ENCODE data around the gene GPT2.

The GPT2 gene

DNA sequence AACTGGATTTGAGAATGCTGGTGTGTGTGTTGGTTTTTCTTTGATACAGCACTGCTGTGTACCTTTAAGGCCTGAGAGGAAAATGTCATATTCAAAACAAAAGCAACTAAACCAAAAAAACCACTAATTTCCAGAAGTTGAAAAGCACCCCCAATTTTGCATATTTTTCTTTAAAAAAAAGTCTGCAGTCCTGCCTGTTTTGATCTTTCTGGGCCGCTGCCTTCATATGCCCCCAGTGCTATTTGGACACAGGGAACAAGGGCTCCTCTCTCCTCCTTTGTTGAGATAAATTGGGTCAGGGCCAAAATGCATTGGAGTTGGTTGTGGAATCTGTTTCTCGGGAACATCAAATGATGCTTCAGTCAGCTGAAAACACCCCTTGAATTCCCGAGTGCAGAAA, 26.9 kb downstream of the GPT2 start:
- H3K27ac ChIP-seq = peak overlapping the region; percentile 57
- TF ChIP-seq, protein P1, sequence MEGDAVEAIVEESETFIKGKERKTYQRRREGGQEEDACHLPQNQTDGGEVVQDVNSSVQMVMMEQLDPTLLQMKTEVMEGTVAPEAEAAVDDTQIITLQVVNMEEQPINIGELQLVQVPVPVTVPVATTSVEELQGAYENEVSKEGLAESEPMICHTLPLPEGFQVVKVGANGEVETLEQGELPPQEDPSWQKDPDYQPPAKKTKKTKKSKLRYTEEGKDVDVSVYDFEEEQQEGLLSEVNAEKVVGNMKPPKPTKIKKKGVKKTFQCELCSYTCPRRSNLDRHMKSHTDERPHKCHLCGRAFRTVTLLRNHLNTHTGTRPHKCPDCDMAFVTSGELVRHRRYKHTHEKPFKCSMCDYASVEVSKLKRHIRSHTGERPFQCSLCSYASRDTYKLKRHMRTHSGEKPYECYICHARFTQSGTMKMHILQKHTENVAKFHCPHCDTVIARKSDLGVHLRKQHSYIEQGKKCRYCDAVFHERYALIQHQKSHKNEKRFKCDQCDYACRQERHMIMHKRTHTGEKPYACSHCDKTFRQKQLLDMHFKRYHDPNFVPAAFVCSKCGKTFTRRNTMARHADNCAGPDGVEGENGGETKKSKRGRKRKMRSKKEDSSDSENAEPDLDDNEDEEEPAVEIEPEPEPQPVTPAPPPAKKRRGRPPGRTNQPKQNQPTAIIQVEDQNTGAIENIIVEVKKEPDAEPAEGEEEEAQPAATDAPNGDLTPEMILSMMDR (conservative IDR thresholded peaks at IDR 0.05) = no peak

DNA sequence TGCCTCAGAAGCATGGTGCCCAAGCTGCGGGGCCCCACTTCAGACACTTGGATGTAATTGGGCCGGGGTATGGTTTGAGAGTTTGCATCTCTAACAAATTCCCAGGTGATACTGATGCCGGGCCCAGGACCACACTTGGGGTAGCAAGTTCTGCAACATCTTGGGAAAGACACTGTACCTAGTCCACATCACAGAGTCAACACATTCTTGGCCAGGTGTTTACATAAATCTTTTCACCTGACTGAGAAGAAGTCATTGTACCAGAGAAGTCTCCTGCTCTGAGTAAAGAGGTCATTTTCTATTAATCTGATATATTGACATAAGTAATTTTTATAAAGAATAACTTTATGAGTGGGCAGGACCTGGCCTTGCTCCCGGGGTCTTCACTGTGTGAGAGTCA, 27.5 kb downstream of the GPT2 start:
- peak overlapping the region; percentile 57 for H3K27ac ChIP-seq
- TF ChIP-seq, protein P1 (conservative IDR thresholded peaks at IDR 0.05) = no peak

DNA sequence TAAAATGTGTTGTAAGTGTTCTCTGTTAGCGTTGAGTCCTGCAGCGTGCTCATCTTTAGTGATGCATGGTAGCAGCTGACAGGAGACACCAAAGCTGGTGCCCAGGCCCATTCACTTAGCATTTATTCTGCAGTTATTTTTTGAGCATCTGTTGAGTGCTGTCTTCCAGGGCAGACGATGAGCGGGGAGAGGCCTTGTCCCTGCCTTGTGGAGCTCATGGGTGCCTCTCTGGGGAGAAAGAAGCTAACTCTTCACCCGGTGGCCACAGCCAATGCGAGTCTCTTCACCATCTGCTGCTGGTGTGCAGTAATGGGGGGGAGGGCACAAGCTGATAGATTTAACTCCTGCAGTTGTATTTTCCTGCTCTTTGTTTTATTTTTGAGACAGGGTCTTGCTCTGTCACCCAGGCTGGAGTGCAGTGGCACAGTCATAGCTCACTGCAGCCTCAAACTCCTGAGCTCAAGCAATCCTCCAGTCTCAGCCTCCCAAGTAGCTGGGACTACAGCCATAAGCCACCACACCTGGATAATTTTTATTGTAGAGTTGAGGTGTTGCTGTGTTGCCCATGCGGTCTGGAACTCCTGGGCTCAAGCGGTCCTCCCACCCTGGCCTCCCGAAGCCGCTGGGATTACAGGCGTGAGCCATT, 30.5 kb downstream of the GPT2 start:
- H3K27ac ChIP-seq = no peak overlapping the region
- TF ChIP-seq, protein P1 (conservative IDR thresholded peaks at IDR 0.05) = no peak

DNA sequence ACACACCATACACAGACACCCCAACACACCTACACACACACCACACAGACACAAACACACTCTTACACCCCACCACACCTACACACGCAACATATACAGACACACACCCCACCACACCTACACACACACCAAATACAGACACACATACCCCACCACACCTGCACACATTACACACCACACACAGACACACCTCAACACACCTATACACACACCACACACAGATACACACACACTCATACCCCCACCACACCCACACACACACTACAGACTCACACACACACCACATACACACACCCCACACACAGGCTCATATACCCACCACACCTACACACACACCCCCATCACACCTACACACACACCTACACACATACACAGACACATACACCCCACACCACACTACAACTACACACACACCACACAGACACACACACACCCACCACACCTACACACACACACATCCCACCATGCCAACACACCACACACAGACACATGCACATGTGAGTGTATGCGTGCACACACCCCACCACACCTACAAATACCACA, 31.4 kb downstream of the GPT2 start:
- H3K27ac ChIP-seq = no peak overlapping the region
- TF ChIP-seq, protein P1 (conservative IDR thresholded peaks at IDR 0.05) = no peak

DNA sequence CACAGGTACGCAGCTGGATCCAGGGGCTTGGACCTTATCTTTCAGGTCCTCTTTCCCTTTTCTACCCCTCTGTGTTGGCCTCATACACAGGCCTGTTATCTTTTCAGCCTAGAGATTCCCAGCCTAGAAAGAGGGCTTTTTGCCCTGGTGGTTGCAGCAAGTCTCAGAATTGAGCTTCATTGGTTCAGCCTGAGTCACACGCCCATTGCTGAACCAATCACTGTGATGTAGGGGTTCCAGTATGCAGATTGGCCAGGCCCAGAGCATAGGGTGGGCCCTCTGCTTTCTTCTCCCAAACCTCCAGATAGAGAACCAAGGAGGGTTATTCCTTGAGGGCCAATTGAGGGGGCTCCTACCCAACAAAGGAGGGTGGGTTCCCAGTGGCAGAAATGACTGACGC, 32.8 kb downstream of the GPT2 start:
- H3K27ac ChIP-seq = no peak overlapping the region
- TF ChIP-seq, protein P1 (conservative IDR thresholded peaks at IDR 0.05) = no peak

DNA sequence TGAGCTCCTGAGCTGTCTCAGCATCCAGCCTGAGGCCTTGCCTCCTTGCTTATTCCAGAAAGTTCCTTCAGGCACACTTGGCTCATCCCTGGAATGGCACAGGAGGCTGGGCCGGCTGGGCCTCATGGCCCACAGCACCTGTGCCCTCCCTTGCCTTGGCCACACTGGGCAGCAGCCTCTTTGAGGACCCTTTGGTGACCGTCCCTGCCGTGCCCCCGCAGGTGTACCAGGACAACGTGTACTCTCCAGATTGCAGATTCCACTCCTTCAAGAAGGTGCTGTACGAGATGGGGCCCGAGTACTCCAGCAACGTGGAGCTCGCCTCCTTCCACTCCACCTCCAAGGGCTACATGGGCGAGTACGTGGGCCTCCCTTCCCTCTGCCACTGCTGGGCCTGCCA, 34.2 kb downstream of the GPT2 start:
- peak overlapping the region; percentile 90 for H3K27ac ChIP-seq
- TF ChIP-seq, protein P1 (conservative IDR thresholded peaks at IDR 0.05) = no peak

DNA sequence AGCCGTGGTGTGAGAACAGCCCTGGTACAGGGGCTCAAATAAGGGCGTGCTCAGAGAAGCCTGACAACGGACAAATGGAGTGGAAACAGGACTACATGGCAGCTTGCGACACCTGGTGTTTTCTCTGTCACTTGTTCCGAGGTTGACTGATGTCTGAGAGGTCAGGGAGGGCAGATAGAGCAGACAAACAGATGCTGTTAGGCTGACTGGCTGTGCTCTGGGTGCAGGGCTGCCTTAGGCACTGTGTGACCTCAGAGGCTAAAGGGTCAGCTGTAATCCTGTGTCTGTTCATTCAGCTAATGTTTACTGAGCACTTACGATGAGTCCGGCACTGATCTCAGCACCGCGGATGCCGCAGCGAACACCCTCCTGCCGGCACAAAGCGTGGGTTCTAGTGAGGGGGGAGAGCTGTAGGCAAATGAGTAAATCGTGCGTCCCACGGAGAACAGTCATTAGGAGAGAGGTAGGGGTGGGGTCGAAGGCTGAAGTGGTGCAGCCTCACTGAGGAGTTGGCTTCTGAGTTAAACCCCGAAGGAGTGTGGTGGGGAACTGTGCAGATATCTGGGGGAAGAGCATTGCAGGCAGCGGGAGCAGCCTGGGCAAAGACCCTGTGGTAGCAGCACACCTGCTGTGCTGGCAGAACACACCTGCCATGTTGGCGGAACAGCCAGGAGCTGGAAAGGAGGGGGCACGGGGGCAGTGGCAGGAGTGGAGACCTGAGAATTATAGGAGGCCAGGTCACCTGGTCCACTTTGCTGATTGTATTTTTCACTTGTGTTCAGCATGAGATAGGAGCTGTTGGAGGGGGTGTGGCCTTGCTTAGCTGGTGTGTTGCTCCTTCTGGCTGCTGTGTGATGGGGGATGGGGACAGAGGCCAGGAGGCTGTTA, 35.0 kb downstream of the GPT2 start:
- TF ChIP-seq, protein P1 (conservative IDR thresholded peaks at IDR 0.05) = no peak
- peak overlapping the region; percentile 90 for H3K27ac ChIP-seq

Measured in VCaP (cell line).